Measurements from ENCODE around the gene RABL3. TPM values are rescaled to one million over a fixed set of nuclear protein-coding genes. Genes with fewer than 3 reads are reported as not detected.

RABL3 gene
- total and polyA plus RNA-seq, 2 of the 13 experiments (the other 11 are each of a cell fraction or from before 2014, with no cell fraction given) = 4.8 to 31.9 TPM

- TF ChIP-seq ZNF256 (CRISPR knock-in tag; conservative IDR thresholded peaks at IDR 0.05) (no peak), TCF7 (IDR thresholded peaks at IDR 0.05; ENCODE audit: low read depth) (no peak)
Observed at GRCh38 chr3:120708408-120708807, 33.9 kb downstream of the RABL3 start (continued).

DNA sequence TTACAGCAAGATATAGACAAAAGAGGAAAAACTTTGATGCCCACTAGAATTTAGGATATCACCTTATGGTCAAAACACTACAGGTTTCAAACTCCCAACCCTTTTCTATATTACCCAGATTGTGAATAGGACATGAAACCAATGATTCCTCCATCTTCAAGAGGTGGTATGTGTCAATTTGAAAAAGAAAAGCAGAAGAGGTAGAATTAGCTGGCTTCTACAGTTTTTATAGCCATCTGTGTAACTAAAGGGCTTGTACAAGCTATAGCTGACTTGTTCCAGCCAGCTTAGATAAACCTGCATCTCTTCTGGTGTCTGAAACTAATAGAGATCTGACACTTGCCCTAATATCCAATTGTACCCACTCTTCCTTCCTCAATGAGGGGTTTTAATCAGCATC lies 35.4 kb downstream of the RABL3 start:
- in situ Hi-C loops (cut with HindIII; ENCODE audit: extremely low pct_ligation_motif_present, low pct_unique_long_range_greater_than_20kb) = no loop called here
- Histone ChIP-seq H3K4me1 (ENCODE audit: insufficient read depth, low read length) (no peaks in the 10 kb centered on the region), H3K9me3 (ENCODE audit: low read length) (no peaks in the 10 kb centered on the region), H2AFZ (ENCODE audit: low read length) (no peak overlapping the region), H3K4me3 (replicated peaks in 1 of 3; ENCODE audit: insufficient read depth in 1 of 3, low read depth in 2 of 3, low read length in 3 of 3) (no peak overlapping the region), H3K27me3 (ENCODE audit: control insufficient read depth in 1 of 2, insufficient read depth in 2 of 2, low read length in 2 of 2) (no peaks in the 10 kb centered on the region), H3K27ac (ENCODE audit: extremely low read length, insufficient read depth, low read length) (no peak overlapping the region), H3K4me2 (ENCODE audit: low read depth, low read length) (no peak overlapping the region), H4K20me1 (ENCODE audit: insufficient read depth, low read length) (no peaks in the 10 kb centered on the region), H3K36me3 (replicated peaks in 1 of 2; ENCODE audit: control insufficient read depth in 1 of 2, insufficient read depth in 2 of 2, low read length in 2 of 2) (peaks cover 0 to 18% of the 10 kb centered on the region in 2 experiments; a peak in 2 of 5 replicates), H3K79me2 (ENCODE audit: insufficient read depth, low read length) (no peaks in the 10 kb centered on the region), H3K9ac (ENCODE audit: insufficient read depth, low read depth, low read length) (no peak overlapping the region)
- intact Hi-C loops (cut with micrococcal nuclease; ENCODE audit: unreplicated experiment) = no loop called here
- ChIA-PET POLR2A (interaction anchor here (0.9 kb wide), 1 partner anchor 25 kb away, joined by 3 read pairs; the partner anchor contains the start of gene HGD), CTCF (ENCODE audit: low intra/inter-chr PET ratio, low total read pairs) (no interaction called here)
- FAIRE-seq (no peak), ATAC-seq (no peak), DNase-seq (ENCODE audit: low spot score) (no peak)
- no TSS peak for BruUV-seq (replicated peaks)
- TF ChIP-seq KDM5B (CRISPR knock-in tag; IDR thresholded peaks at IDR 0.05; ENCODE audit: borderline replicate concordance) = no peak
- no peak for TF ChIP-seq ZNF407 (CRISPR knock-in tag; IDR thresholded peaks at IDR 0.05; ENCODE audit: not compliant biosample characterization)
- TF ChIP-seq RAD21 (CRISPR knock-in tag; IDR thresholded peaks at IDR 0.05) = no peak
- no peak for TF ChIP-seq HMG20A (CRISPR knock-in tag; IDR thresholded peaks at IDR 0.05; ENCODE audit: borderline replicate concordance)
- no peak for TF ChIP-seq MEF2D (CRISPR knock-in tag; IDR thresholded peaks at IDR 0.05)
- no peak for TF ChIP-seq ZNF841 (CRISPR knock-in tag; IDR thresholded peaks at IDR 0.05; ENCODE audit: borderline replicate concordance)
- TF ChIP-seq ZNF790 (CRISPR knock-in tag; IDR thresholded peaks at IDR 0.05; ENCODE audit: borderline replicate concordance) = no peak
- no peak for TF ChIP-seq ZFP1 (CRISPR knock-in tag; IDR thresholded peaks at IDR 0.05)
- TF ChIP-seq, protein P1, sequence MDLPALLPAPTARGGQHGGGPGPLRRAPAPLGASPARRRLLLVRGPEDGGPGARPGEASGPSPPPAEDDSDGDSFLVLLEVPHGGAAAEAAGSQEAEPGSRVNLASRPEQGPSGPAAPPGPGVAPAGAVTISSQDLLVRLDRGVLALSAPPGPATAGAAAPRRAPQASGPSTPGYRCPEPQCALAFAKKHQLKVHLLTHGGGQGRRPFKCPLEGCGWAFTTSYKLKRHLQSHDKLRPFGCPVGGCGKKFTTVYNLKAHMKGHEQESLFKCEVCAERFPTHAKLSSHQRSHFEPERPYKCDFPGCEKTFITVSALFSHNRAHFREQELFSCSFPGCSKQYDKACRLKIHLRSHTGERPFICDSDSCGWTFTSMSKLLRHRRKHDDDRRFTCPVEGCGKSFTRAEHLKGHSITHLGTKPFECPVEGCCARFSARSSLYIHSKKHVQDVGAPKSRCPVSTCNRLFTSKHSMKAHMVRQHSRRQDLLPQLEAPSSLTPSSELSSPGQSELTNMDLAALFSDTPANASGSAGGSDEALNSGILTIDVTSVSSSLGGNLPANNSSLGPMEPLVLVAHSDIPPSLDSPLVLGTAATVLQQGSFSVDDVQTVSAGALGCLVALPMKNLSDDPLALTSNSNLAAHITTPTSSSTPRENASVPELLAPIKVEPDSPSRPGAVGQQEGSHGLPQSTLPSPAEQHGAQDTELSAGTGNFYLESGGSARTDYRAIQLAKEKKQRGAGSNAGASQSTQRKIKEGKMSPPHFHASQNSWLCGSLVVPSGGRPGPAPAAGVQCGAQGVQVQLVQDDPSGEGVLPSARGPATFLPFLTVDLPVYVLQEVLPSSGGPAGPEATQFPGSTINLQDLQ (CRISPR knock-in tag; IDR thresholded peaks at IDR 0.05) = no peak
- no peak for TF ChIP-seq ZFP90 (CRISPR knock-in tag; IDR thresholded peaks at IDR 0.05; ENCODE audit: borderline replicate concordance)
- no peak for TF ChIP-seq TOE1 (CRISPR knock-in tag; IDR thresholded peaks at IDR 0.05)

Measured in HepG2 (cell line).